Psoas muscle (tissue), 8 donors: ENCODE data around the gene MAPKAP1. TPM values are rescaled to one million over a fixed set of nuclear protein-coding genes. Genes with fewer than 3 reads are reported as not detected.

ENCODE experiments used
- ATAC-seq, 4 donors: fragments of 200-7000 bp; cut with Tn5 transposase; one replicate each; pipeline ENCODE4 v1.9.1; 2020; ENCODE audit warnings: moderate library complexity in 3 of 4, mild to moderate bottlenecking in 2 of 4
- DNase-seq, 2 donors: peaks; one replicate each; pipeline ENCODE4 v3.0.0-alpha.2; 2020
- H3K27ac ChIP-seq: fragments of 200-600 bp; one replicate; pipeline ENCODE4 v1.8.0; 2022
- H3K27me3 ChIP-seq, 3 donors: fragments of 200-600 bp in 1 of 3; one replicate each; pipeline versions ENCODE4 v1.6.1 to v1.8.0; 2013 to 2022; ENCODE audit warnings: low read length in 2 of 3, mild to moderate bottlenecking in 2 of 3, moderate library complexity in 1 of 3; ENCODE audit not compliant: insufficient read depth in 3 of 3
- H3K36me3 ChIP-seq, 2 donors: fragments of 200-600 bp in 1 of 2; one replicate each; pipeline versions ENCODE4 v1.6.1 to v1.8.0; 2013 to 2022; ENCODE audit warnings: low read depth in 1 of 2, mild to moderate bottlenecking in 1 of 2, moderate library complexity in 1 of 2; ENCODE audit not compliant: insufficient read depth in 1 of 2
- H3K4me1 ChIP-seq: fragments of 200-600 bp; one replicate; pipeline ENCODE4 v1.8.0; 2022
- H3K4me3 ChIP-seq: fragments of 200-600 bp; one replicate; pipeline ENCODE4 v1.8.0; 2022; ENCODE audit warnings: mild to moderate bottlenecking
- H3K9me3 ChIP-seq: fragments of 200-600 bp; one replicate; pipeline ENCODE4 v1.8.0; 2022
- CTCF ChIP-seq: fragments of 200-600 bp; IDR thresholded peaks from one replicate; pipeline ENCODE4 v1.8.0; 2022; ENCODE audit warnings: antibody characterized with exemption
- WGBS, 3 donors: extraction: QIAGEN DNeasy Blood & Tissue Kit; methylation state at CpG; one replicate each; pipeline versions ENCODE4 v1.1.6 to v1.1.7; 2013; 5-methylcytosine and 5-hydroxymethylcytosine counted together
- intact Hi-C, 2 donors: fragments of 100-400 bp; cut with DNase I; formaldehyde crosslinking; loops; one replicate each; pipeline versions ENCODE4 v1.11.0 to v1.14.2; 2022
- polyA plus RNA-seq, 3 donors: library from polyadenylated mRNA; stranded (reverse); fragments of 200-250 nt; gene quantifications; one replicate each; pipeline ENCODE4 v1.2.3, GENCODE V29; 2013
- total RNA-seq, 4 donors: library from RNA; stranded (reverse); fragmentation: NEBNext Ultra II Directional in 2 of 4; extraction: Animal tissue kit (Norgen Biotek cat#: 25700) in 2 of 4; gene quantifications; one replicate each; pipeline versions ENCODE4 v1.2.1 to v1.2.4, GENCODE V29; 2021 to 2023
- donor health status: healthy with polysubstance abuse.
- donor health status: DM: no; HTN: no; CAD: no; lungs with moderate emphysema.
- donor health status: Bipolar disorder and iron deficiency.
- donor health status: healthy.
- donor health status: DM: yes; HTN: yes; CAD: no.
- donor health status: DM: no; HTN: no; CAD: no.
- donor health status: DM: no; HTN: no; CAD: no.
- donor health status: DM: yes; HTN: yes; CAD: no.

Gene MAPKAP1
- total and polyA plus RNA-seq, 7 donors: 64.2 to 124 (median 90.4) TPM

GRCh38 chr9:125591245-125591644 lies 115.8 kb downstream of the MAPKAP1 start:
- Histone ChIP-seq H3K9me3 (no peaks in the 10 kb centered on the region), H3K4me3 (no peak overlapping the region), H3K36me3 (no peaks in the 10 kb centered on the region), H3K27ac (no peak overlapping the region), H3K27me3 (no peaks in the 10 kb centered on the region), H3K4me1 (no peaks in the 10 kb centered on the region)
- DNase-seq: no peak
- 93 to 96% (median 96%) methylated on average over 3 of the region's 3 CpGs for WGBS, 3 donors
- intact Hi-C loops: no loop called here
- no peak for TF ChIP-seq CTCF
- no peak for ATAC-seq

- ATAC-seq (no peak), DNase-seq (no peak)
- Histone ChIP-seq H3K4me3 (no peak overlapping the region), H3K27me3 (no peaks in the 10 kb centered on the region), H3K4me1 (no peaks in the 10 kb centered on the region), H3K36me3 (peaks cover 0 to 6% of the 10 kb centered on the region in 2 donors), H3K9me3 (no peaks in the 10 kb centered on the region), H3K27ac (no peak overlapping the region)
- 73 to 78% (median 76%) methylated on average over 4 of the region's 4 CpGs for WGBS, 3 donors
- intact Hi-C loops: no loop called here
- TF ChIP-seq CTCF: no peak
These were observed 117.7 kb downstream of the MAPKAP1 start for GRCh38 chr9:125589287-125589686.

- intact Hi-C loops: no loop called here
- H3K4me1 ChIP-seq: no peaks in the 10 kb centered on the region
- no peaks in the 10 kb centered on the region for H3K9me3 ChIP-seq
- no peaks in the 10 kb centered on the region for H3K27me3 ChIP-seq
- no peak for TF ChIP-seq CTCF
- H3K27ac ChIP-seq: no peak overlapping the region
- ATAC-seq (no peak), DNase-seq (no peak)
- 85 to 89% (median 88%) methylated on average over 5 of the region's 5 CpGs for WGBS, 3 donors
- no peak overlapping the region for H3K4me3 ChIP-seq
- H3K36me3 ChIP-seq: peaks cover 0 to 6% of the 10 kb centered on the region in 2 donors
These were observed 119.1 kb downstream of the MAPKAP1 start for GRCh38 chr9:125587819-125588460.

GRCh38 chr9:125586172-125586511 lies 120.9 kb downstream of the MAPKAP1 start:
- H3K4me3 ChIP-seq: no peak overlapping the region
- intact Hi-C loops: no loop called here
- no peak for TF ChIP-seq CTCF
- no peaks in the 10 kb centered on the region for H3K9me3 ChIP-seq
- WGBS, 3 donors: 62 to 67% (median 65%) methylated on average over 3 of the region's 3 CpGs
- H3K36me3 ChIP-seq: peaks cover 0 to 6% of the 10 kb centered on the region in 2 donors
- H3K27ac ChIP-seq: no peak overlapping the region
- no peaks in the 10 kb centered on the region for H3K27me3 ChIP-seq
- DNase-seq: no peak
- ATAC-seq: no peak
- H3K4me1 ChIP-seq: no peaks in the 10 kb centered on the region

- TF ChIP-seq CTCF: no peak
- 71 to 88% (median 74%) methylated on average over 11 of the region's 11 CpGs for WGBS, 3 donors
- Histone ChIP-seq H3K36me3 (peaks cover 0 to 6% of the 10 kb centered on the region in 2 donors), H3K4me3 (no peak overlapping the region), H3K27me3 (no peaks in the 10 kb centered on the region), H3K27ac (no peak overlapping the region), H3K9me3 (no peaks in the 10 kb centered on the region), H3K4me1 (no peaks in the 10 kb centered on the region)
- intact Hi-C loops: no loop called here
- ATAC-seq (no peak), DNase-seq (no peak)
These were observed 121.4 kb downstream of the MAPKAP1 start for GRCh38 chr9:125585503-125586171.
